T-helper 1 cell treated with Interleukin-12 subunit alpha and Interleukin-12 subunit beta and Interleukin-4 antibody, amounts not matched to agents 30 μg/mL and 1 μg/mL, for 36 hours (primary cell): ENCODE data around the gene MEPCE.
"Not testable (repeated sequence)": the region's sequence is repeated elsewhere in the genome, so short reads cannot be mapped to it uniquely, and the experiment has no call there.

Experiments used
- H3K27ac Mint-ChIP-seq: one replicate; pipeline ENCODE4 v1.8.0; 2021; ENCODE audit warnings: mild to moderate bottlenecking, mixed read lengths
- H3K27me3 Mint-ChIP-seq: one replicate; pipeline ENCODE4 v1.8.0; 2021; ENCODE audit warnings: low read depth, mixed read lengths
- H3K36me3 Mint-ChIP-seq: one replicate; pipeline ENCODE4 v1.8.0; 2021; ENCODE audit warnings: low read depth, mixed read lengths
- H3K4me1 Mint-ChIP-seq: one replicate; pipeline ENCODE4 v1.8.0; 2021; ENCODE audit warnings: low read depth, mixed read lengths
- H3K4me3 Mint-ChIP-seq: one replicate; pipeline ENCODE4 v1.8.0; 2021; ENCODE audit warnings: mild to moderate bottlenecking, moderate library complexity, mixed read lengths
- H3K9me3 Mint-ChIP-seq: one replicate; pipeline ENCODE4 v1.8.0; 2021; ENCODE audit warnings: mixed read lengths

Gene MEPCE, protein sequence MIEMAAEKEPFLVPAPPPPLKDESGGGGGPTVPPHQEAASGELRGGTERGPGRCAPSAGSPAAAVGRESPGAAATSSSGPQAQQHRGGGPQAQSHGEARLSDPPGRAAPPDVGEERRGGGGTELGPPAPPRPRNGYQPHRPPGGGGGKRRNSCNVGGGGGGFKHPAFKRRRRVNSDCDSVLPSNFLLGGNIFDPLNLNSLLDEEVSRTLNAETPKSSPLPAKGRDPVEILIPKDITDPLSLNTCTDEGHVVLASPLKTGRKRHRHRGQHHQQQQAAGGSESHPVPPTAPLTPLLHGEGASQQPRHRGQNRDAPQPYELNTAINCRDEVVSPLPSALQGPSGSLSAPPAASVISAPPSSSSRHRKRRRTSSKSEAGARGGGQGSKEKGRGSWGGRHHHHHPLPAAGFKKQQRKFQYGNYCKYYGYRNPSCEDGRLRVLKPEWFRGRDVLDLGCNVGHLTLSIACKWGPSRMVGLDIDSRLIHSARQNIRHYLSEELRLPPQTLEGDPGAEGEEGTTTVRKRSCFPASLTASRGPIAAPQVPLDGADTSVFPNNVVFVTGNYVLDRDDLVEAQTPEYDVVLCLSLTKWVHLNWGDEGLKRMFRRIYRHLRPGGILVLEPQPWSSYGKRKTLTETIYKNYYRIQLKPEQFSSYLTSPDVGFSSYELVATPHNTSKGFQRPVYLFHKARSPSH

DNA sequence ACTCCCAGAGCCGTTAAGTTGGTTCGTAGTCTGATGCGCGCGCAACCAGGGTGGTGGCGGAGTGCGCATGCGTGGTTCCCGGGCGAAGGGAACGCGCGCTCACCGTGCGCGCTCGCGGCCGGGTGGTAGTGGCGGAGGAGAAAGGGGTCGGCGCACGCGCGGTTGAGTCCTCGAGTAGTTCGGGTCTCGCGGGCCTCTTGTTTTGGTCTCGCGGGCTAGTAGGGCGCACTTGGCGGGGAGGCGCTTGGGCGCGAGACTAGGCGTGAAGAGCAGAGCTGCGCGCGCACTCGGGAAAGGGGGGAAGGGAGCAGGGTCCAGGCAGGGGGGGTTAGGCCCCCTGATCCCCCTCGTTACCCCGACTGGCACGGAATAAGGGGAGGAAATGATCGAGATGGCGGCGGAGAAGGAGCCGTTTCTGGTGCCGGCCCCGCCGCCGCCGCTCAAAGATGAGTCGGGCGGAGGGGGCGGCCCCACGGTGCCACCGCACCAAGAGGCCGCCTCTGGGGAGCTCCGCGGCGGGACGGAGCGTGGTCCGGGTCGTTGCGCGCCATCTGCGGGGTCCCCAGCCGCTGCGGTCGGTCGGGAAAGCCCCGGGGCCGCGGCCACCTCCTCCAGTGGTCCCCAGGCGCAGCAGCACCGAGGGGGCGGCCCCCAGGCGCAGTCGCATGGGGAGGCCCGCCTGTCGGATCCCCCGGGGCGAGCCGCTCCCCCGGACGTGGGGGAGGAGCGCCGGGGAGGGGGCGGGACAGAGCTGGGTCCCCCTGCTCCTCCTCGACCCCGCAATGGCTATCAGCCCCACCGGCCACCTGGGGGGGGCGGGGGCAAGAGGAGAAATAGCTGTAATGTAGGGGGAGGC lies at the start of gene MEPCE:
Gene MEPCE, plus strand, starts transcription at position 195 of the 856 bp plus-strand sequence. Its CDS starts 188 bp downstream, at position 383.
- H3K4me1 Mint-ChIP-seq, result peaks cover 41% of the 10 kb centered on the region
- peak within 1 kb of the TSS; percentile 100 for H3K27ac Mint-ChIP-seq
- H3K4me3 Mint-ChIP-seq, result peak within 1 kb of the TSS; percentile 94
- no peaks in the 10 kb centered on the region for H3K9me3 Mint-ChIP-seq
- H3K36me3 Mint-ChIP-seq, result peaks cover 30% of the 10 kb centered on the region
- H3K27me3 Mint-ChIP-seq, result peaks cover 10% of the 10 kb centered on the region

DNA sequence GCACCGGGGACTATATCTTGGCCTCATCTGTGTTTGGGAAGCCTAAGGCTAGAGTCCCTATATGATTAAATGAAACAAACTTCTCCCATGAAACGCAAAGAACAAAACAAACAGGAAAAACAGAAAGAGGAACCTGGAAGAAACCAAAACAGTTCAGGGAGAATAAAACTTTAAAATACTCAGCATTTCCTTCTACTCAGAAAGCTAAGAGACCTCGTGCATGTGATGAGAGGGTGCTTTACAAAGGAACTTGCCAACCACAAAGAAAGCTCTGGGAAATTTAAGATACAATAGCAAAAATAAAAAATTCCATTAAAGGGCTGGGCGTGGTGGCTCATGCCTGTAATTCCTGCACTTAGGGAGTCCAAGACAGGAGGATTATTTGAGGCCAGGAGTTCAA lies 49.4 kb upstream of the MEPCE start:
- no peaks in the 10 kb centered on the region for H3K9me3 Mint-ChIP-seq
- H3K27ac Mint-ChIP-seq, result no peak overlapping the region
- peaks cover 8% of the 10 kb centered on the region for H3K36me3 Mint-ChIP-seq
- H3K4me3 Mint-ChIP-seq, result no peak overlapping the region
- peaks cover under 1% of the 10 kb centered on the region for H3K4me1 Mint-ChIP-seq
- H3K27me3 Mint-ChIP-seq, result peaks cover 17% of the 10 kb centered on the region

DNA sequence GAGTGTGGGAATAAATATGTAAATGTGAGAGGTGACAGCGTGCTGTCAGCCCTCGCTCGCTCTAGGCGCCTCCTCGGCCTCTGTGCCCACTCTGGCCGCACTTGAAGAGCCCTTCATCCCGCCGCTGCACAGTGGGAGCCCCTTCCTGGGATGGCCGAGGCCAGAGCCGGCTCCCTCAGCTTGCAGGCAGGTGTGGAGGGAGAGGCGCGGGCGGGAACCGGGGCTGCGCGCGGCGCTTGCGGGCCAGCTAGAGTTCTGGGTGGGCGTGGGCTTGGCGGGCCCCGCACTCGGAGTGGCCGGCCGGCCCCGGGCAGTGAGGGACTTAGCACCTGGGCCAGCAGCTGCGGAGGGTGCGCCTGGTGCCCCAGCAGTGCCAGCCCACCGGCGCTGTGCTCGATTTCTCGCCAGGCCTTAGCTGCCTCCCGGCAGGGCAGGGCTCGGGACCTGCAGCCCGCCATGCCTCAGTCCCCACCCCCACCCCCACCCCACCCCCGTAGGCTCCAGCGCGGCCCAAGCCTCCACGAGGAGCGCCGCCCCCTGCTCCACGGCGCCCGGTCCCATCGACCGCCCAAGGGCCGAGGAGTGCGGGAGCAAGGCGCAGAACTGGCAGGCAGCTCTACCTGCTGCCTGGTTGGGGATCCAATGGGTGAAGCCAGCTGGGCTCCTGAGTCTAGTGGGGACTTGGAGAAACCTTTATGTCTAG lies 47.9 kb upstream of the MEPCE start:
- not testable (repeated sequence) for H3K9me3 Mint-ChIP-seq, H3K36me3 Mint-ChIP-seq

DNA sequence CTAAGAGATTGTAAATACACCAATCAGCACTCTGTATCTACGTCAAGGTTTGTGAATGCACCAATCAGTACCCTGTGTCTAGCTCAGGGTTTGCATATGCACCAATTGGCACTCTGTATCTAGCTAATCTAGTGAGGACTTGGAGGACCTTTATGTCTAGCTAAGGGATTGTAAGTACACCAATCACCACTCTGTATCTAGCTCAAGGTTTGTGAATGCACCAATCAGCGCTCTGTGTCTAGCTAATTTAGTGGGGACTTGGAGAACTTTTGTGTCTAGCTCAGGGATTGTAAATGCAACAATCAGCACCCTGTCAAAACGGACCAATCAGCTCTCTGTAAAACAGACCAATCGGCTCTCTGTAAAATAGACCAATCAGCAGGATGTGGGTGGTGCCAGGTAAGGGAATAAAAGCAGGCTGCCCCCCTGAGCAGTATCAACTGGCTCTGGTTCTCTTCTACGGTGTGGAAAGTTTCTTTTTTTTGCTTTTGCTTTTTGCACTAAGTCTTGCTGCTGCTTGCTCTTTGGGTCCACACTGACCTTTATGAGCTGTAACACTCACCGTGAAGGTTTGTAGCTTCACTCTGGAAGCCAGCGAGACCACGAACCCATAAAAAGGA lies 47.3 kb upstream of the MEPCE start:
- H3K9me3 Mint-ChIP-seq, H3K27ac Mint-ChIP-seq, H3K36me3 Mint-ChIP-seq, H3K4me1 Mint-ChIP-seq, H3K4me3 Mint-ChIP-seq: not testable (repeated sequence)
- H3K27me3 Mint-ChIP-seq, result peaks cover 17% of the 10 kb centered on the region

More for the DNA sequence above, 47.9 kb upstream of the MEPCE start:
- H3K4me3 Mint-ChIP-seq, H3K4me1 Mint-ChIP-seq, H3K27ac Mint-ChIP-seq: not testable (repeated sequence)
- peaks cover 17% of the 10 kb centered on the region for H3K27me3 Mint-ChIP-seq

DNA sequence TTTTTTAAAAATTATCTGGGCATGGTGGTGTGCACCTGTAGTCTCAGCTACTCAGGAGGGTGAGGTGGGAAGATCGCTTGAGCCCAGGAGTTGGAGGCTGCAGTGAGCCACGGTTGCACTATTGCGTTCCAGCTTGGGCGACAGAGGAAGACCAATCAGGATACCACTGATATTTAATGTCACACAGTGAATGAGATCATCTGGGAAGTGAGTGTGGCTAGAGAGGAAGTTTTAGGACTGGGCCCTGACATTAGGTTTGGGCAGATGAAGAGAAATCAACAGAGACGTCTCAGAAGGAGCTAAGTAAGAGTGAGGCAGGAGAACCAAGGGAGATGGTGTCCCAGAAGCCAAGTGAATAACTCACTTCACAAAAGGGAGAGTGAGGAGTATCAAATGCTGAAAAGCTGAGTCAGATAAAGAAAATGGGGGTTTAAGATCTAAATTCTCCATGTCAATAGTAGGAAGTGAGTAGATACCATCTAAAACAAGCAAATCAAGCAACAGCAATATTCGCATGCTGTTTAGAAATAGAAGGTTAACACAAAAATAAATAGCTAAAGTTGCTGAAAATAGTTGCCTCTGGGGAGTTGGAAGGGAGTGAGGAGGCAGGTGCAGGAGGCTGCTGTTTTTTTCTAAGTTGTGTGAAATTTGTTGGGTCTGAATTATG lies 44.9 kb upstream of the MEPCE start:
- Mint-ChIP-seq H3K4me1 (no peaks in the 10 kb centered on the region), H3K9me3 (no peaks in the 10 kb centered on the region), H3K36me3 (no peaks in the 10 kb centered on the region), H3K27me3 (peaks cover 22% of the 10 kb centered on the region), H3K4me3 (no peak overlapping the region), H3K27ac (no peak overlapping the region)

DNA sequence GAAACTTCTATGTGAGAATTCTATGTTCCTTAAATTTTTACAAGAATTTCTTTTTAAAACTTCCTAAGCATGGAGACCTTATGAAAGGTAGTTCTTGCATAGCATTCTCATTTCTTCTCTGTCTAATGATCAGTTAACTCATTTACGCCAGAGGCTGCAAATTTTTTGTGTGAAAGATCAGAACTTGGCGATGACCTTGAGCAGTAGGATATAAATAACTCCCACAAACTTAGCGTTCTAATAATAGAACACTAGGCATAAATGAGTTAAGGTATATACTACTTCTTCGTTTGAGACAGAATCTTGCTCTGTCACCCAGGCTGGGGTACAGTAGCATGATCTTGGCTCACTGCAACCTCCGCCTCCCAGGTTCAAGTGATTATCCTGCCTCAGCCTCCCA lies 42.7 kb upstream of the MEPCE start:
- Mint-ChIP-seq H3K4me1 (no peaks in the 10 kb centered on the region), H3K36me3 (no peaks in the 10 kb centered on the region), H3K27me3 (peaks cover 36% of the 10 kb centered on the region)

DNA sequence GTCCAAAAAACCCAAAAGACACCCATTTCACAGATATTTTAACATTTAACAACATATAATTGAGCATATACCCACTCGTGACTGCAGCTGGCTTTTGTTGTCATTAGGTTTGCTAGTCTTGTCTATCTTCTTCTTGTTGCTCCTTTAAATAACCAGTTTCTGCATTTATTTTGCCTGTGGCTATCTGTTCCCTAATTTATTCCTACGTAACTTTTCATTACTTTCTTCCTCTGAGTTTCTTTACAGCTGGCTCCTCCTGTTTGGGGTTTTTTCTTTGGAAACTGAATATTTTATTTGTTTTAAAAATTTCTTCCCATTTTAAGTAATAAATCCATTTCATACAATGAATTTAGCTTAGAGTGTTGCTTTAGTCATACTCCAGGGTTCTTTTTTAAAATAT lies 41.9 kb upstream of the MEPCE start:
- Mint-ChIP-seq H3K36me3 (no peaks in the 10 kb centered on the region), H3K4me1 (no peaks in the 10 kb centered on the region), H3K9me3 (no peaks in the 10 kb centered on the region)

More for the DNA sequence above, 42.7 kb upstream of the MEPCE start:
- Mint-ChIP-seq H3K4me3 (no peak overlapping the region), H3K27ac (no peak overlapping the region), H3K9me3 (no peaks in the 10 kb centered on the region)

DNA sequence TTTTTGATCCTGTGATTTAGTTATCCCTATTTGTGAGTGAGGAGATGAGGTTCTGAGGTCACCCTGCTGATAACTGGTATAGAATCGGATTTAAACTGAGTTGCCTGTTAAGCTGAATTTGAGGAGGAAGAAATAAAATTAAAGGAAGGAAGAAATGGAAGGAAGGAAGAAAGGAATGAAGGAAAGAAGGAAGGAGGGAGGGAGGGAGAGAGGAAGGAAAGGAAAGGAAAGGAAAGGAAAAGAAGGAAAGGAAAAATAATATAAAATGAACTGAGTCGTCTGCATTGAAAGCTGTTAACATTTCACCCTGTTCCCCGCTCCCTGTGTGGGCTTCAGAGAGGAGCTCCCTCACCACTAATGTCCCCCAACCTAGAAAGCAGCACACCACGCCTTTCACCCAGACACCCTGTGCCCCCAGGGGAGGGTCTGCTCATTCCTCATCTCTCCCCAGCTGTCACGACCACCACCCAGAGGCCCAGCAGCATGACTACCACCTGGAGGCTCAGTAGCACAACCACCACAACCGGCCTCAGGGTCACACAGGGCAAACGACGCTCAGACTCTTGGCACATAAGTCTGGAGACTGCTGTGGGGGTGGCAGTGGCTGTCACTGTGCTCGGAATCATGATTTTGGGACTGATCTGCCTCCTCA lies 40.1 kb upstream of the MEPCE start:
- Mint-ChIP-seq H3K4me1 (no peaks in the 10 kb centered on the region), H3K4me3 (no peak overlapping the region), H3K27ac (no peak overlapping the region), H3K27me3 (peaks cover 46% of the 10 kb centered on the region), H3K9me3 (no peaks in the 10 kb centered on the region), H3K36me3 (no peaks in the 10 kb centered on the region)

More for the DNA sequence above, 41.9 kb upstream of the MEPCE start:
- Mint-ChIP-seq H3K27ac (no peak overlapping the region), H3K4me3 (no peak overlapping the region), H3K27me3 (peaks cover 43% of the 10 kb centered on the region)

DNA sequence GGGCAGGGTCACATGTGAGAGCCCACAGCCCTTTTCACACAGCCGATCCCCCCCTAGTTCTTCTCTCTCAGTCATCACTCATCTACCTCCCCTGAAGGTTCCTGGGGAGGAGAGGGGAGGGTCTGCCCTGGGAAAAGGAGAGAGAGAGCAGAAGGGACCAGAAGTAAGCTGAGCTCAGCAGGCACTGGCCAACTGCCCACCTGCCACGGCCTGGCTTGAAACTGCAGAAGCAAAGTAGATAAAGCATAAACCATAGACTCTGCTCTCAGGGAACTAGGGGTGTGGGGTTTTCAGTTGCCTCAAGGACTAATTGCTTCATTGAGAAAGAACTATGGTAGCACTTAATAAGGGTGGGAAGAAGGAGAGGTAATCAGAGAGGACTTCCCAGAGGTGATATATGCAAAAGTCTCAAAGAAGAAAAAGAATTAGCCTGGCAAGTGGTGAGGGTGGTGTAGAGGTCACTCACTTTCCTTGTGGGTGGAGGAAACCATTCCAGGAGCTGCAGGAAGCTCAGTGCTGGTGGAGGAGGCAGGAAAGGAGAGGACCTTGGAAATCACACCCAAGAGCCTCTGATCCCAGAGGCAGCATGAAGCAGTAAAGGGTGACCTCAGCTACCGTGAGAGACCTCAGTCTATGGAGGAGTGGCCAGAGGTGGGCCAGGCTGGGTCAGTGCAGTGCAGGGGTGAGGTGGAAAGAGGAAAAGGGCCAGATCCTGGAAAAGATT lies 39.2 kb upstream of the MEPCE start:
- Mint-ChIP-seq H3K27ac (no peak overlapping the region), H3K4me3 (no peak overlapping the region), H3K36me3 (no peaks in the 10 kb centered on the region), H3K9me3 (no peaks in the 10 kb centered on the region), H3K27me3 (peaks cover 45% of the 10 kb centered on the region), H3K4me1 (no peaks in the 10 kb centered on the region)

DNA sequence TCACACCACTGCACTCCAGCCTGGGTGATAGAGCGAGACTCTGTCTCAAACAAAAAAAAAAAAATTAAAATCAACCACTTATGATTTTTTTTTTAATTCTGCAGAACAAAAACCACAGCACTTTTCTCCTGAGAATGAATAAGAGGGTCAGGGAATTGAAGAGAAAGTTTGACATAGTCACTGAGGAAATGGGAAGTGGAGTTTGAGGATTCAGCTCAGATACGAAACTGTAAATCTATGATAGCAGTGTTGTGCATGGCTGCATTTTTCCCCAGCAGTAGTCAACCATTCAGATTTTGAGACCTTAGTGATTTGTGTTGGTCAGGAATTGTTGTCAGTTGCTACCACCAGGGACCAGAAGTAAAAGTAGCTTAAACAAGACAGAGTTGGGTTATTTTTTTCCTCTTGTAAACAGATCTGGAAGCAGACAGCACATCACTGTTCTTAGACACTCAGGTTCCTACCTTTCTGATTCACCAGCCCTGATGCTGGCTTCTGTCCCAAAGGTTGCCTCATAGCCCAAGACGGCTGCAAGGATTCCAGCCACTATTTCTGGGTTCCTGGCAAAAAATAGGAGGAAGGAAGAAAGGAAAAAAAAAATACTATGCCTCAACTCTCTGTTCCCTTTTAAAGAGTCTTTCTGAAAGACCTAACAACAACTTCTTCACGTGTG lies 36.3 kb upstream of the MEPCE start:
- no peaks in the 10 kb centered on the region for H3K9me3 Mint-ChIP-seq
- no peak overlapping the region for H3K4me3 Mint-ChIP-seq
- peaks cover 60% of the 10 kb centered on the region for H3K27me3 Mint-ChIP-seq
- no peak overlapping the region for H3K27ac Mint-ChIP-seq
- no peaks in the 10 kb centered on the region for H3K36me3 Mint-ChIP-seq
- H3K4me1 Mint-ChIP-seq, result peaks cover 16% of the 10 kb centered on the region

DNA sequence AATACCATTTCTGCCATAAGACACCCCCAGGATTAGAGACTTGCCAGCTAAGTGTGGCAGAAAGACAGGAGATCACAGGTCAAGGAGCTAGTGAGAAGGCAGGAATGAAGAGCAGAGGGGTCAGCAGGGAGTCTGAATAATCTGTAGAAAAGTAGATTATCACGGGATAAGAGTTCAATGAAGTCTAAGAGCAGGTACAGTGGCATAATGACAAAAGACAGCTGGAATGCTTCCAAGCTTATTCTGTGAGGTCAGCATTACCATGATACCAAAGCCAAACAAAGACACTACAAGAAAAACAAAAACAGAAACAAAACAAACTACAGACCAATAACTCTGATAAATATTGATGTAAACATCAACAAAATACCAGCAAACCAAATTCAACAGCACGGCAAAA lies 35.6 kb upstream of the MEPCE start:
- H3K9me3 Mint-ChIP-seq, result no peaks in the 10 kb centered on the region
- no peak overlapping the region for H3K4me3 Mint-ChIP-seq
- peaks cover 19% of the 10 kb centered on the region for H3K4me1 Mint-ChIP-seq
- H3K36me3 Mint-ChIP-seq, result no peaks in the 10 kb centered on the region
- H3K27me3 Mint-ChIP-seq, result peaks cover 67% of the 10 kb centered on the region
- no peak overlapping the region for H3K27ac Mint-ChIP-seq

DNA sequence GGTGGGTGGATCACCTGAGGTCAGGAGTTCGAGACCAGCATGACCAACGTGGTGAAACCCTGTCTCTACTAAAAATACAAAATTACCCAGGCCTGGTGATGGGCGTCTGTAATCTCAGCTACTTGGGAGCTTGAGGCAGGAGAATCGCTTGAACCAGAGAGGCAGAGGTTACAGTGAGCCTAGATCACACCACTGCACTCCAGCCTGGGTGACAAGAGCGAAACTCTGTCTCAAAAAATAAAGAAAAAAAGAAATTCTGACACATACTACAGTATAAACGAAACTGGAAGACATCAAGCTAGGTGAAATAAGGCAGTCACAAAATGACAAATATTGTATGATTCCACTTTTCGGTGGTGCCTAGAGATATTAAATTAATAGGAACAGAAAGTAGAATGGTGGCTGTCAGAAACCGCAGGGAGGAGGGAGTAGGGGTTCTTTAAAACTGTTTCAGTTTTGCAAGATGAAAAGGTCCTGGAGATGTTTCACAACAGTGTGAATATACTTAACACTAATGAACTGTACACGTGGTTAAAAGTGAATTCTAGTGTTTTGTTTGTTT lies 33.1 kb upstream of the MEPCE start:
- Mint-ChIP-seq H3K36me3 (no peaks in the 10 kb centered on the region), H3K27me3 (peaks cover 71% of the 10 kb centered on the region), H3K4me3 (peak overlapping the region; percentile 19), H3K9me3 (no peaks in the 10 kb centered on the region), H3K4me1 (peaks cover 19% of the 10 kb centered on the region), H3K27ac (peak overlapping the region; percentile 79)
